ENCODE data around the gene CD1D. TPM values are rescaled to one million over a fixed set of nuclear protein-coding genes. Genes with fewer than 3 reads are reported as not detected.
"Not testable (repeated sequence)": the region's sequence is repeated elsewhere in the genome, so short reads cannot be mapped to it uniquely, and the experiment has no call there.

Gene CD1D
- total RNA-seq, 1 experiment from 2014 or later, result 0.34 TPM

- DNase-seq (ENCODE audit: low read depth), result no peak
Observed at GRCh38 chr1:158176399-158176798, 4.3 kb upstream of the CD1D start.

- not testable (repeated sequence) for DNase-seq (ENCODE audit: low read depth)
Observed at GRCh38 chr1:158176849-158177699, 3.6 kb upstream of the CD1D start.

- peak; percentile 94 for DNase-seq (ENCODE audit: low read depth)
Observed at GRCh38 chr1:158177700-158178450, 2.8 kb upstream of the CD1D start.

DNA sequence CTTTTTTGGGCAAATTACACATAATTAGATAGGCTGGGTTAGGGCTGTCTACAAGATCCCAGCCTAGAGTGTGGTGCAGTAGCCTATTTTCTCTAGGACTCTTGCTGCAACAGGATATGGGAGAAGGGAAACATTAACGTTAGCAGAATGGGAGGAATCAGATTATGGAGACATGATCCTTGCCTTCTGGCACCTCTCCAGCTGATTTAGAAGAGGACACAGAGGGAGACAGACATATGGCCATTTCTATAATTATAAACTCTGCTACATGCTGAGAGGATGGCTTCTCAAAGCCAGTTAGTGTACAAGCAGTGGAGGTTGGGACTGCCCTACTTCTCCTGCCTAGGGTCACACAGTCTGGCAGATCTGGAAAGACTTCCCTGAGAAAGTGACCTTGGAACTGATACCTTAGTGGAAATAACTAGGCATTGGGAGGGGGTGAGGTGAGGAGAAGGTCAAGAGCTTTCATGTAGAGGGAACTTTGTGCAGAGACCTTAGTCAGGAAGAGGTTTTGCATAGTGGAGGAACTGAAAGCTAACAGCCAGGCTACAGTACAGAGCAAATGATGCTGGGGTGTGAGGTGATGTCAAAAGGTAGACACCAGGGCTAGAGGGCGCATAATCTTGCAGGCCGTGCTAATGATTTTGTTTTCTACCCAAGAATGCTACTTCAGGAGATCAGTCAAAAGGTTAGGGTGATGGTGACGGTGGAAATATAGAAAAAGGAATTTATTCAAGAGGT, 1.2 kb upstream of the CD1D start:
- DNase-seq (ENCODE audit: low read depth), result no peak

- DNase-seq (ENCODE audit: low read depth), result no peak
Observed at GRCh38 chr1:158181577-158181922, 855 bp downstream of the CD1D start.

GRCh38 chr1:158185770-158186169, 5.1 kb downstream of the CD1D start:
- no peak for DNase-seq (ENCODE audit: low read depth)

- DNase-seq (ENCODE audit: low read depth), result no peak
Observed at GRCh38 chr1:158186180-158186579, 5.5 kb downstream of the CD1D start.

DNA sequence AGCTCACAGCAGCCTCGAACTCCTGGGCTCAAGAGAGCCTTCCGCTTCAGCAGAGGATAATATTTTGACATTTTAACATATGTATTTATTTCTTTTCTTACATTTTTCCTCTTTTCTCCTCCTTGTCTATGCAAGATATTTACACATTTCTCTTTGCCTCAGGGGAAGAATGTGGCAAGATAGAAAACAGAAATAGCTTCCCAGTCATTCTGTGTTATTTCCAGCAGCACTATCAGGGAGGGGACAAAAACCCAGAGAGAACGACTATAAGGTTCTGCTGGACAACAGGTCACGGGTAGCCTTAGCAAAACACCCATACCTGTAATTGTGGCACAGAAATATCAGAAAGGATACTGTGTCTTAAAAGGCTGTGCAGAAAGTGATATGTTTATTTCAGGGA, 7.9 kb downstream of the CD1D start:
- DNase-seq (ENCODE audit: low read depth), result no peak

GRCh38 chr1:158189624-158190023, 8.9 kb downstream of the CD1D start:
- no peak for DNase-seq (ENCODE audit: low read depth)

GRCh38 chr1:158191299-158191698, 10.6 kb downstream of the CD1D start:
- no peak for DNase-seq (ENCODE audit: low read depth)

DNA sequence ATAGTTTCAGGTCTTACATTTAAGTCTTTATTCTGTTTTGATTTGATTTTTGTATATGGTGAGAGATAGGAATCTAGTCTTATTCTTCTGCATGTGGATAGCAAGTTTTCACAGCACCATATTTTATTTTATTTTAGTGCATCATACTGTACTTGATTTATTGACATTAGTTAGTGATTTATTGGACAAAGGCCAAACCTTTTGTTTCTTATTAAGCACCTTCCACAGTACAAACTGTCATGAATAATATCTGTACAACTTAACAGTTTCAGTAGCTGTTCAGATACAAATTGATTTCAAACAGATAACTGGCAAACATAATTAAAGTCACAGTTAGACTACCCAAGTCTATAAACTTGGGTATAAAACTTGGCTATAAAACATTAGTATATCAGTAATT, 15.8 kb downstream of the CD1D start:
- DNase-seq (ENCODE audit: low read depth), result no peak

DNA sequence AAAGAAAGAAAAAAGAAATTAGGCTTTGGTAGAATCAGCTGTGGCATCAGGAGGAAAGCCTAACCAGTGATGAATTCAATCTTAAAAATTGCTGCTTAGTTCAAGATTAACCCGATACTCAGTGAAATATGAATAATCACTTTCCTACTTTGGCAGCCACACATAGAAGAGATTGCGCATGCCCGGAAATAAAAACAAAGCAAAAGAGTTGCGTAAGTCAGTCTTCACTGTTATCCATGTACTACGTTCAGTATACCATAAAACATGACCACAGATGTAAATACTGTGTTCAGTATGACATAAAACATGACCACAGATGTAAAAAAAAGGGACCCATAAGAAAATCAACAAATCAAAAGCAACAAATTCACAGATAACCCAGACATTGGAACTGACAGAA, 19.2 kb downstream of the CD1D start:
- peak; percentile 25 for DNase-seq (ENCODE audit: low read depth)

- DNase-seq (ENCODE audit: low read depth), result no peak
Observed at GRCh38 chr1:158200527-158200926, 19.8 kb downstream of the CD1D start.

DNA sequence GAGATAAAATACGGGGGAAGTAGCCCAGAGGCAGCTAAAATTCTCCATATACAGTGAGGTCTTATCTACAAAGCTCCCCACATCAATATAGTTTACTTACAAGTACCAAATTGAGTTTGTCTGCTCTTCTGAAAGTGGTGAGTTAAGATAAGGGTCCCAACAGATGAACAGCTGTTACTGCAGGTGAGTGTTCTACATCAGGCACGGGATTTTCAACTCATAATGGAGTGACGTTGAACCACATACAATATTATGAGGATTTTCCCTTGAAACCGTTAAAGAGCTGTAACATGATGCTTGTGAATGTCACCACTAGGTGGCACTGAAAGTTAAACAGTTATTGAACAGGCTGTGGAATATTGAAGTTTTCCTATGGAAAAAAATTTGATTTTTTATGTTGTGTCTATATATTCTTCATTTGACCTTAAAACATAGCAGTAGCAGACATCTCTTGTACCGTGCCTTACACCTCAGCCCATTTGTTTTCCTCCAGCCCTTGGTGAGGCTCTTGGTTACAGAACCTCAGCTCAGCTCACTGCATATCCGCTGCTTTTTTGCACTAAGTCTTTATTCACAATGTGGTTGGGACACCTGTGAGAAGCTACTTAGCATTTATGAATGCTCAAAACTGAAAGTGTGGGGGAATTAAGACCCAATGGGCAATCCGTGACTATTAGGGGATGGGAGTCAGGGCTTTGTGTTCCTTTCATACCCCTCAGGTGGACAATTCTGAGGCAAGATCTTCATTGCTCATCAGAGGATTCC, 23.2 kb downstream of the CD1D start:
- DNase-seq (ENCODE audit: low read depth), result peak; percentile 66

DNA sequence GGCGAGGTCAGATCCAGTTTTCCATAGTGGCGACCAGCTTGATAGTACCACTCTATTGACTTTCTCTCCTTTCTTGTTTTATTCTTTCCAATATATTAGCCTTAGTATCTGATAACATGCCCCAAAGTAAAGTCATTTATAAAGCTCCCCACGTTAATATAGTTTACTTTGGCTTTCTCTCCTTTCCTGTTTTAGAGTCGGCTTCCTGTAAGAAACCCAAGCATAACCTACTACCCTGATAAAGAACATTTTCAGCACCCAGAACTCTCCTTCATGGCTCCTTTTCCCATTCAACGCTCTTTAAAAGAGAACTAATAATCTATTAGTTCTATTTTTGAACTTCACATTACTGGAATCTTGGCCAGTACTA, 23.7 kb downstream of the CD1D start:
- DNase-seq (ENCODE audit: low read depth), result no peak

GRCh38 chr1:158208586-158209116, 28.0 kb downstream of the CD1D start:
- DNase-seq (ENCODE audit: low read depth), result no peak

DNA sequence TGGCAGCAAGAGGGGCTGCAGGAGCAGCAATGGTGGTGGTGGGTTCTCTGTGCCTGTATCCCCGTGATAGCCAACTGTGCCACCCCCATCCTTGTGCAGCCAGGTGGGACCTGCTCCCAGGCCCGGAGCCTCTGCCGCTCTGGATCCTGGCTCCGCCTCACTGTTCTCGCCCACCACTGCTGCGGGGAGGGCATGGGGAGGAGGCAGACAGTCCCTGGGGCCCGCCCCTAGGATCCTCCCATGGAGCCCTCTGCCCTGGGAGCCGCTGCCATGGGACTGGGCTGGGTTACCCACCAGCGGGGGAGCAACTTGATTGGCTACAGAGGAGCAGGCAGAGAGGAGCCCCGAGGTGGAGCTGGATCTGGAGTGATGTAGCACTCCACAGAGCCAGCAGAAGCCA, 31.6 kb downstream of the CD1D start:
- DNase-seq (ENCODE audit: low read depth), result no peak

- DNase-seq (ENCODE audit: low read depth), result not testable (repeated sequence)
Observed at GRCh38 chr1:158223445-158223844, 42.8 kb downstream of the CD1D start.

DNA sequence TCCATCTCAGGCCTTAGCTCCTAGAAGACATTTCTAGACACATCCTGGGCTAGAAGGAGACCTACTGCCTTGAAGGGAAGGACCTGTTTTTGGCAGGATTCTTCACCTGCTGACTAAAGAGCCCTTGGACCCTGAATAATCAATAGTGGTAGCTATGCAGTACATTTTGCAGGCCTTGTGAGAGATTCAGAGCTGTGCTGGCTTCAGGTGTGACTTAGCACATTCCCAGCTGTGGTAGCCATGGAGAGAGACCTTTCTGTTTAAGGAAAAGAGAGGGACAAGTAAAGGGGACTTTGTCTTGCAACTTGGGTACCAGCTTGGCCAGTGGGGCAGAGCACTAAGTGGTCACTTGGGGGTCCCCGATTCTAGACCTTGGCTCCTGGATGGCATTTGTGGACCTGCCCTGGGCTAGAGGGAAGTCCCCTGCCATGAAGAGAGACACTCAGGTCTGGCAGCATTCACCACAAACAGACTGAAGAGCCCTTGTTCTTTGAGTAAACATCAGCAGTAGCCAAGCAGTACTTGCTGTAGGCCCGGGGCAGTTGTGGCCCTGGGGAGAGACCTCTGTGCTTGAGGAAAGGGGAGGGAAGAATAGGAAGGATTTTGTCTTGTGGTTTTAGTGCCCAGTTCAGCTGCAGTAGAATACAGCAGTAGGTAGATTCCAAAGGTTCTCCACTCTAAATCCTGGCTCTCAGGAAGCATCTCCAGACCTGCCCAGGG, 47.4 kb downstream of the CD1D start:
- DNase-seq (ENCODE audit: low read depth), result no peak

Measured in Daoy (cell line).